IMR-90 (cell line): ENCODE measurements around the gene URB2. TPM values are rescaled to one million over a fixed set of nuclear protein-coding genes. Genes with fewer than 3 reads are reported as not detected.

Experiments
- ATAC-seq: fragments of 200-7000 bp; cut with Tn5 transposase; 2 replicates; pipeline ENCODE4 v1.9.1; 2020; ENCODE audit warnings: low read depth, mild to moderate bottlenecking, moderate library complexity
- BruUV-seq: library from RNA; stranded (reverse); fragments of 400-500 nt; replicated peaks from 2 replicates; lab custom pipeline; 2021; lab: Mats Ljungman, UMichigan
- CTCF ChIA-PET: fragments of 300-600 bp; formaldehyde crosslinking; extraction: SDS; loops from one replicate; lab custom pipeline; 2021; ENCODE audit warnings: antibody characterized with exemption; lab: Yijun Ruan, JAX
- POLR2A ChIA-PET: fragments of 300-600 bp; sonication (Branson Sonifier 250); formaldehyde crosslinking; loops from one replicate; lab custom pipeline; 2022; ENCODE audit warnings: antibody characterized with exemption; ENCODE audit not compliant: unreplicated experiment; lab: Charles Lee
- DNase-seq: peaks from one replicate; pipeline ENCODE4 v3.0.0; 2013
- H2AFZ ChIP-seq: replicated peaks from 2 replicates; pipeline ENCODE3; 2013; ENCODE audit warnings: low read length, mild to moderate bottlenecking; ENCODE audit not compliant: poor library complexity
- H2AK5ac ChIP-seq: 2 replicates; pipeline ENCODE4 v1.6.1; 2013; ENCODE audit warnings: low read depth, low read length, inconsistent platforms
- H2AK9ac ChIP-seq: replicated peaks from 2 replicates; pipeline ENCODE3; 2013; ENCODE audit warnings: mild to moderate bottlenecking, low read depth, low read length, moderate library complexity; ENCODE audit not compliant: poor library complexity
- H2BK120ac ChIP-seq: 2 replicates; pipeline ENCODE4 v1.6.1; 2013; ENCODE audit warnings: low read depth, low read length, inconsistent platforms
- H2BK15ac ChIP-seq: 3 replicates; pipeline ENCODE4 v1.6.1; 2013; ENCODE audit warnings: low read depth, low read length, inconsistent platforms
- H2BK20ac ChIP-seq: 2 replicates; pipeline ENCODE4 v1.6.1; 2013; ENCODE audit warnings: low read depth, mild to moderate bottlenecking, inconsistent platforms, low read length, moderate library complexity
- H2BK5ac ChIP-seq: 2 replicates; pipeline ENCODE4 v1.6.1; 2013; ENCODE audit warnings: mild to moderate bottlenecking, low read depth, low read length, inconsistent platforms; ENCODE audit not compliant: poor library complexity, severe bottlenecking
- H3K14ac ChIP-seq: replicated peaks from 2 replicates; pipeline ENCODE4 v1.6.1; 2013; ENCODE audit warnings: low read depth, low read length, inconsistent platforms
- H3K18ac ChIP-seq: 2 replicates; pipeline ENCODE4 v1.6.1; 2013; ENCODE audit warnings: low read depth, low read length, control low read depth
- H3K23ac ChIP-seq: 2 replicates; pipeline ENCODE4 v1.6.1; 2013; ENCODE audit warnings: low read depth, low read length, inconsistent platforms
- H3K27ac ChIP-seq: 2 replicates; pipeline ENCODE4 v1.5.1; 2013; ENCODE audit warnings: mild to moderate bottlenecking, control low read depth, low read length; ENCODE audit not compliant: insufficient read depth
- H3K27me3 ChIP-seq: 2 replicates; pipeline ENCODE4 v1.6.1; 2013; ENCODE audit warnings: low read length; ENCODE audit not compliant: control insufficient read depth, insufficient read depth
- H3K36me3 ChIP-seq: 2 replicates; pipeline ENCODE4 v1.6.1; 2013; ENCODE audit warnings: low read length, mixed read lengths; ENCODE audit not compliant: control insufficient read depth, insufficient read depth
- H3K4ac ChIP-seq: 2 replicates; pipeline ENCODE4 v1.6.1; 2013; ENCODE audit warnings: low read depth, low read length, inconsistent platforms
- H3K4me1 ChIP-seq: 2 replicates; pipeline ENCODE4 v1.6.1; 2013; ENCODE audit warnings: low read length, mixed read lengths; ENCODE audit not compliant: control insufficient read depth, insufficient read depth
- H3K4me2 ChIP-seq: 2 replicates; pipeline ENCODE4 v1.6.1; 2013; ENCODE audit warnings: low read depth, mild to moderate bottlenecking, control low read depth, low read length, moderate library complexity
- H3K4me3 ChIP-seq: 2 replicates; pipeline ENCODE4 v1.5.1; 2013; ENCODE audit warnings: low read depth, mild to moderate bottlenecking, control low read depth, low read length, moderate library complexity; ENCODE audit not compliant: insufficient read depth
- H3K56ac ChIP-seq: 2 replicates; pipeline ENCODE4 v1.6.1; 2013; ENCODE audit warnings: low read length, inconsistent platforms; ENCODE audit not compliant: insufficient read depth; ENCODE audit errors: extremely low read depth
- H3K79me1 ChIP-seq, 2 experiments: 2 replicates each; pipeline ENCODE4 v1.6.1; 2013; ENCODE audit warnings: low read length in 2 of 2, inconsistent platforms in 1 of 2, low read depth in 1 of 2
- H3K9ac ChIP-seq: 2 replicates; pipeline ENCODE4 v1.6.1; 2013; ENCODE audit warnings: low read depth, low read length, control low read depth
- H3K9me1 ChIP-seq: 2 replicates; pipeline ENCODE4 v1.6.1; 2013; ENCODE audit warnings: low read length, inconsistent platforms; ENCODE audit not compliant: insufficient read depth
- H3K9me3 ChIP-seq: 2 replicates; pipeline ENCODE4 v1.6.1; 2013; ENCODE audit warnings: low read length; ENCODE audit not compliant: control insufficient read depth, insufficient read depth
- H4K20me1 ChIP-seq: 2 replicates; pipeline ENCODE4 v1.6.1; 2013; ENCODE audit warnings: low read length, inconsistent platforms; ENCODE audit not compliant: insufficient read depth
- H4K5ac ChIP-seq: 2 replicates; pipeline ENCODE4 v1.6.1; 2013; ENCODE audit warnings: mild to moderate bottlenecking, low read depth, low read length, control low read depth
- H4K8ac ChIP-seq, 2 experiments: 2 replicates each; pipeline ENCODE4 v1.6.1; 2013; ENCODE audit warnings: low read depth in 2 of 2, low read length in 2 of 2, control low read depth in 1 of 2, inconsistent platforms in 1 of 2
- H4K91ac ChIP-seq: 2 replicates; pipeline ENCODE4 v1.6.1; 2013; ENCODE audit warnings: low read depth, low read length, inconsistent platforms; ENCODE audit not compliant: insufficient read depth
- MAFK ChIP-seq: IDR thresholded peaks from 2 replicates; pipeline ENCODE4 v1.6.1; 2012; ENCODE audit warnings: low read depth, low read length, improper control_type of control experiment
- POLR2A ChIP-seq: IDR thresholded peaks from 2 replicates; pipeline ENCODE4 v1.6.1; 2012; ENCODE audit warnings: mild to moderate bottlenecking, low read depth, low read length
- WGBS, 2 experiments: methylation state at CpG; one replicate each; pipeline versions ENCODE4 v1.1.5 to v1.1.7; 2013; ENCODE audit warnings: missing lambda C conversion rate in 2 of 2; ENCODE audit not compliant: insufficient read length in 1 of 2; ENCODE audit errors: extremely low coverage in 2 of 2; 5-methylcytosine and 5-hydroxymethylcytosine counted together
- dilution Hi-C: fragments of 300-500 bp; cut with HindIII; formaldehyde crosslinking; loops from one replicate; pipeline ENCODE4 v1.14.3; 2018; ENCODE audit warnings: low sequenced_read_pairs; ENCODE audit not compliant: unreplicated experiment
- in situ Hi-C: fragments of 300-500 bp; cut with MboI; formaldehyde crosslinking; loops from 3 replicates; pipeline ENCODE4 v1.14.3; 2019; ENCODE audit warnings: low sequenced_read_pairs, inconsistent platforms, mixed read lengths
- intact Hi-C: fragments of 100-400 bp; cut with micrococcal nuclease; formaldehyde crosslinking; loops from 2 replicates; pipeline ENCODE4 v1.10.0; 2022
- polyA plus RNA-seq, 3 experiments: library from polyadenylated mRNA; depleted of rRNA; stranded (reverse); fragments of >200 nt; gene quantifications; 2 replicates each; pipeline ENCODE4 v1.2.3, GENCODE V29; 2012; ENCODE audit warnings: low replicate concordance in 1 of 3
- total RNA-seq: library from RNA; depleted of rRNA; stranded (reverse); fragments of >200 nt; gene quantifications from 2 replicates; pipeline ENCODE4 v1.2.3, GENCODE V29; 2012

Gene URB2
- total and polyA plus RNA-seq, 2 of the 4 experiments (the other 2 are of a cell fraction) = 5.9 to 15.4 TPM

DNA sequence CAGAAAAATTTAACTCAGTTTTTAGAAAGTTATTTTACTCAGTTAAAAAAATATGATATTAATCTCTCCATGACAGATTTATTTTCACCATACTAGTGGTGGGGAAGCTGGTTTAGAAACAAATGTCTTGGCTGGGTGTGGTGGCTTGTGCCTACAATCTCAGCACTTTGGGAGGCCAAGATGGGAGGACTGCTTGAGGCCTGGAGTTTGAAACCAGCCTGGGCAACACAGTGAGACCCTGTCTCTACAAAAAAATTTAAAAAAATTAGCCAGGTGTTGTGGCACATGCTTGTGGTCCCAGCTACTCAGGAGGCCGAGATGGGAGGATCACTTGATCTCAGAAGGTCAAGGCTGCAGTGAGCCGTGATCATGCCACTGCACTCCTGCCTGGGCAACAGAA lies 17.5 kb upstream of the URB2 start:
- no TSS peak for BruUV-seq
- Histone ChIP-seq H3K4me1 (no peaks in the 10 kb centered on the region), H2BK5ac (no peak overlapping the region), H4K91ac (no peak overlapping the region), H2AK9ac (no peak overlapping the region), H3K9me3 (no peaks in the 10 kb centered on the region), H3K14ac (no peak overlapping the region), H3K4me2 (no peak overlapping the region), H3K23ac (no peak overlapping the region), H3K4me3 (no peak overlapping the region), H2BK20ac (no peak overlapping the region), H3K9ac (no peak overlapping the region), H3K56ac (no peak overlapping the region), H2BK120ac (no peak overlapping the region), H3K27me3 (no peaks in the 10 kb centered on the region), H2BK15ac (no peak overlapping the region), H3K4ac (no peak overlapping the region), H2AK5ac (no peak overlapping the region), H3K27ac (no peak overlapping the region), H4K5ac (no peak overlapping the region), H3K79me1 (peaks cover 6 to 21% of the 10 kb centered on the region in 2 experiments; a peak in 3 of 4 replicates), H4K8ac (no peak overlapping the region), H3K18ac (no peak overlapping the region), H4K20me1 (peaks cover 6% of the 10 kb centered on the region; the same call in 1 of the 2 replicates), H3K36me3 (peaks cover 44% of the 10 kb centered on the region), H3K9me1 (no peaks in the 10 kb centered on the region; the same call in 1 of the 2 replicates), H2AFZ (no peak overlapping the region)
- dilution Hi-C loops (no loop called here), intact Hi-C loops (no loop called here), in situ Hi-C loops (no loop called here)
- CTCF ChIA-PET = no interaction called here
- POLR2A ChIA-PET = no interaction called here
- WGBS, 2 experiments = 100% methylated on average over 2 of the region's 2 CpGs; no CpG with 5 or more reads in 1 of the 2 experiments
- ATAC-seq (no peak), DNase-seq (no peak)
- no peak for TF ChIP-seq MAFK
- no peak for TF ChIP-seq POLR2A
